GM19324 (cell line): ENCODE results near the gene CFAP77.

ENCODE experiments used
- ATAC-seq: cut with Tn5 transposase; IDR thresholded peaks from one replicate; pipeline ENCODE4 v1.9.1; 2021; ENCODE audit warnings: mild to moderate bottlenecking, moderate library complexity; ENCODE audit not compliant: unreplicated experiment, low FRiP score

The CFAP77 gene

GRCh38 chr9:132590318-132591182 is 180.5 kb downstream of the CFAP77 start:
- no peak for ATAC-seq

GRCh38 chr9:132591244-132591643 is 181.2 kb downstream of the CFAP77 start:
- ATAC-seq: no peak

- ATAC-seq: no peak
These were observed 181.8 kb downstream of the CFAP77 start for GRCh38 chr9:132591751-132592314.

- ATAC-seq: no peak
These were observed 182.4 kb downstream of the CFAP77 start for GRCh38 chr9:132592451-132592850.

- ATAC-seq: no peak
These were observed 184.4 kb downstream of the CFAP77 start for GRCh38 chr9:132594412-132594811.

GRCh38 chr9:132595319-132595718 is 185.3 kb downstream of the CFAP77 start:
- no peak for ATAC-seq

- ATAC-seq: no peak
These were observed 186.2 kb downstream of the CFAP77 start for GRCh38 chr9:132596200-132596599.

- no peak for ATAC-seq
These were observed 187.2 kb downstream of the CFAP77 start for GRCh38 chr9:132597073-132597775.

GRCh38 chr9:132600326-132600984 is 190.4 kb downstream of the CFAP77 start:
- no peak for ATAC-seq

- ATAC-seq: no peak
These were observed 192.2 kb downstream of the CFAP77 start for GRCh38 chr9:132602207-132602606.

- no peak for ATAC-seq
These were observed 195.4 kb downstream of the CFAP77 start for GRCh38 chr9:132605387-132605786.

GRCh38 chr9:132606066-132606465 is 196.1 kb downstream of the CFAP77 start:
- no peak for ATAC-seq

GRCh38 chr9:132609184-132609583 is 199.2 kb downstream of the CFAP77 start:
- no peak for ATAC-seq

GRCh38 chr9:132609829-132610228 is 199.8 kb downstream of the CFAP77 start:
- ATAC-seq: no peak

- ATAC-seq: no peak
These were observed 200.7 kb downstream of the CFAP77 start for GRCh38 chr9:132610661-132611060.

- no peak for ATAC-seq
These were observed 204.3 kb downstream of the CFAP77 start for GRCh38 chr9:132614324-132614723.

GRCh38 chr9:132615774-132616173 is 205.8 kb downstream of the CFAP77 start:
- ATAC-seq: no peak

- ATAC-seq: no peak
These were observed 206.7 kb downstream of the CFAP77 start for GRCh38 chr9:132616725-132617124.

- no peak for ATAC-seq
These were observed 212.1 kb downstream of the CFAP77 start for GRCh38 chr9:132622159-132622558.
